MM.1S (cell line): ENCODE data around the gene GRHPR.

Source experiments
- DNase-seq: peaks from one replicate; pipeline ENCODE4 v3.0.0-alpha.2; 2015
- H2AFZ ChIP-seq: fragments of 300-600 bp; sonication (generic); 2 replicates; pipeline ENCODE4 v1.6.0; 2016; ENCODE audit warnings: antibody characterized with exemption, low read length
- H3F3A ChIP-seq: fragments of 300-600 bp; sonication (generic); 2 replicates; pipeline ENCODE4 v1.6.1; 2016; ENCODE audit warnings: mild to moderate bottlenecking, antibody characterized with exemption, low read length, moderate library complexity, mixed read lengths; ENCODE audit not compliant: insufficient read depth
- H3K27ac ChIP-seq: fragments of 300-600 bp; sonication (generic); 2 replicates; pipeline ENCODE4 v1.5.1; 2016; ENCODE audit warnings: mild to moderate bottlenecking, low read length
- H3K27me3 ChIP-seq: fragments of 300-600 bp; sonication (generic); replicated peaks from 2 replicates; pipeline ENCODE4 v1.6.0; 2016; ENCODE audit warnings: low read length; ENCODE audit not compliant: insufficient read depth
- H3K36me3 ChIP-seq: fragments of 300-600 bp; sonication (generic); replicated peaks from 2 replicates; pipeline ENCODE4 v1.6.1; 2016; ENCODE audit warnings: mild to moderate bottlenecking, low read length, mixed read lengths; ENCODE audit not compliant: insufficient read depth
- H3K4me1 ChIP-seq: fragments of 300-600 bp; sonication (generic); 2 replicates; pipeline ENCODE4 v1.6.1; 2016; ENCODE audit warnings: low read length, mixed read lengths
- H3K4me2 ChIP-seq: fragments of 300-600 bp; sonication (generic); 2 replicates; pipeline ENCODE4 v1.6.0; 2016; ENCODE audit warnings: low read depth, low read length
- H3K4me3 ChIP-seq: fragments of 300-600 bp; sonication (generic); 2 replicates; pipeline ENCODE4 v1.5.1; 2016; ENCODE audit warnings: low read length, mixed read lengths
- H3K79me2 ChIP-seq: fragments of 300-600 bp; sonication (generic); 2 replicates; pipeline ENCODE4 v1.6.1; 2016; ENCODE audit warnings: mixed run types, low read length, mixed read lengths
- H3K9ac ChIP-seq: fragments of 300-600 bp; sonication (generic); 2 replicates; pipeline ENCODE4 v1.6.1; 2016; ENCODE audit warnings: low read length, mixed read lengths
- H3K9me2 ChIP-seq: fragments of 300-600 bp; sonication (generic); replicated peaks from 2 replicates; pipeline ENCODE4 v1.6.1; 2016; ENCODE audit warnings: mild to moderate bottlenecking, low read length, mixed read lengths; ENCODE audit not compliant: insufficient read depth
- H3K9me3 ChIP-seq: fragments of 300-600 bp; sonication (generic); replicated peaks from 2 replicates; pipeline ENCODE4 v1.6.1; 2016; ENCODE audit warnings: mild to moderate bottlenecking, low read length, mixed read lengths; ENCODE audit not compliant: insufficient read depth
- H4K20me1 ChIP-seq: fragments of 300-600 bp; sonication (generic); 2 replicates; pipeline ENCODE4 v1.6.1; 2016; ENCODE audit warnings: mild to moderate bottlenecking, low read length, moderate library complexity, mixed read lengths; ENCODE audit not compliant: insufficient read depth
- EZH2 ChIP-seq: fragments of 300-600 bp; sonication (generic); optimal IDR thresholded peaks from 2 replicates; pipeline ENCODE3; 2017; ENCODE audit warnings: low read depth, mild to moderate bottlenecking, antibody characterized with exemption, low read length, mixed read lengths
- EZH2phosphoT487 ChIP-seq: fragments of 300-600 bp; sonication (generic); IDR thresholded peaks from 2 replicates; pipeline ENCODE4 v1.6.1; 2018; ENCODE audit warnings: antibody characterized with exemption, low read length
- TF ChIP-seq, protein P1 (sequence below): fragments of 300-600 bp; sonication (generic); IDR thresholded peaks from 2 replicates; pipeline ENCODE4 v1.5.1; 2016; ENCODE audit warnings: antibody characterized with exemption, low read length, mixed read lengths

Gene GRHPR

DNA sequence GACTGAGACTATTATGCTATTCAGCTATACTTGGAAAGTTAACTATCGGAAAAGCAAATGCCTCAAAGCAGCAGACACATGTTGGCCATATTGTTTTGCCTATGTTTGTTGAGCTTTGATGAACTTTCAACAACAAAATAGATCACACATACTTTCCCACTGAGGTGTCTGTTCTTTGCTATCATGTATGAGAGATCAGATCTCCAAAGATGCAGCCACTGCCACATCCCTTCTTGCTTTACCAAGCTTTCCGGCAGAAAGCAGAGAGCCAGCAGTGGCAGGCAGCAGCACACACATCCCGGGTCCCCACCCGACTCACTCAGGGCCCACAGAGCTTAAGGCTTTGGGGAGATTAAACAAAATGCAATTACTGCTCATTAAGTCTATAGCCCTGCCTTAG, 23.9 kb downstream of the GRHPR start:
- Histone ChIP-seq H3K9me3 (no peaks in the 10 kb centered on the region), H3K9me2 (no peaks in the 10 kb centered on the region), H3K27ac (no peak overlapping the region), H3K9ac (no peak overlapping the region), H3K4me1 (peaks cover 15% of the 10 kb centered on the region), H3K4me2 (no peak overlapping the region), H4K20me1 (no peaks in the 10 kb centered on the region), H3K27me3 (no peaks in the 10 kb centered on the region), H3K4me3 (no peak overlapping the region), H3K36me3 (no peaks in the 10 kb centered on the region), H3F3A (no peaks in the 10 kb centered on the region), H2AFZ (no peak overlapping the region), H3K79me2 (peaks cover 34% of the 10 kb centered on the region)
- DNase-seq, result no peak
- TF ChIP-seq EZH2phosphoT487 (no peak), EZH2 (no peak)
- TF ChIP-seq, protein P1, sequence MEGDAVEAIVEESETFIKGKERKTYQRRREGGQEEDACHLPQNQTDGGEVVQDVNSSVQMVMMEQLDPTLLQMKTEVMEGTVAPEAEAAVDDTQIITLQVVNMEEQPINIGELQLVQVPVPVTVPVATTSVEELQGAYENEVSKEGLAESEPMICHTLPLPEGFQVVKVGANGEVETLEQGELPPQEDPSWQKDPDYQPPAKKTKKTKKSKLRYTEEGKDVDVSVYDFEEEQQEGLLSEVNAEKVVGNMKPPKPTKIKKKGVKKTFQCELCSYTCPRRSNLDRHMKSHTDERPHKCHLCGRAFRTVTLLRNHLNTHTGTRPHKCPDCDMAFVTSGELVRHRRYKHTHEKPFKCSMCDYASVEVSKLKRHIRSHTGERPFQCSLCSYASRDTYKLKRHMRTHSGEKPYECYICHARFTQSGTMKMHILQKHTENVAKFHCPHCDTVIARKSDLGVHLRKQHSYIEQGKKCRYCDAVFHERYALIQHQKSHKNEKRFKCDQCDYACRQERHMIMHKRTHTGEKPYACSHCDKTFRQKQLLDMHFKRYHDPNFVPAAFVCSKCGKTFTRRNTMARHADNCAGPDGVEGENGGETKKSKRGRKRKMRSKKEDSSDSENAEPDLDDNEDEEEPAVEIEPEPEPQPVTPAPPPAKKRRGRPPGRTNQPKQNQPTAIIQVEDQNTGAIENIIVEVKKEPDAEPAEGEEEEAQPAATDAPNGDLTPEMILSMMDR, result no peak

DNA sequence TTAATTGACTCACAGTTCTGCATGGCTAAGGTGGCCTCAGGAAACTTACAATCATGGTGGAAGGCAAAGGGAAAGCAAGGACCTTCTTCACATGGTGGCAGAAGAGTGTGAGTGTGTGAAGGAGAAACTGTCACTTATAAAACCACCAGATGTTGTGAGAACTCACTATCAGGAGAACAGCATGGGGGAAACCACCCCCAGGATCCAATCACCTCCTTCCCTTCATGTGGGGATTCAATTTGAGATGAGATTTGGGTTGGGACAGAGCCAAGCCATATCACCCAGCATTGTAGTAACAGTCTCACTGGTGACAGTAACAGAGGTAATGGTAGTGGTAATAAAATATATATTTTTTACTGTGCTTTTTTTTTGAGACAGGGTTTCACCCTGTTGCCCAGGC, 24.6 kb downstream of the GRHPR start:
- Histone ChIP-seq H3K4me1 (peaks cover 13% of the 10 kb centered on the region), H2AFZ (no peak overlapping the region), H4K20me1 (no peaks in the 10 kb centered on the region), H3K9me3 (no peaks in the 10 kb centered on the region), H3K36me3 (no peaks in the 10 kb centered on the region), H3K4me3 (no peak overlapping the region), H3K9ac (no peak overlapping the region), H3K9me2 (no peaks in the 10 kb centered on the region), H3K79me2 (peaks cover 41% of the 10 kb centered on the region), H3K4me2 (no peak overlapping the region), H3K27me3 (no peaks in the 10 kb centered on the region), H3K27ac (no peak overlapping the region), H3F3A (no peaks in the 10 kb centered on the region)
- DNase-seq, result no peak
- TF ChIP-seq EZH2 (no peak), EZH2phosphoT487 (no peak)
- TF ChIP-seq, protein P1, result no peak

DNA sequence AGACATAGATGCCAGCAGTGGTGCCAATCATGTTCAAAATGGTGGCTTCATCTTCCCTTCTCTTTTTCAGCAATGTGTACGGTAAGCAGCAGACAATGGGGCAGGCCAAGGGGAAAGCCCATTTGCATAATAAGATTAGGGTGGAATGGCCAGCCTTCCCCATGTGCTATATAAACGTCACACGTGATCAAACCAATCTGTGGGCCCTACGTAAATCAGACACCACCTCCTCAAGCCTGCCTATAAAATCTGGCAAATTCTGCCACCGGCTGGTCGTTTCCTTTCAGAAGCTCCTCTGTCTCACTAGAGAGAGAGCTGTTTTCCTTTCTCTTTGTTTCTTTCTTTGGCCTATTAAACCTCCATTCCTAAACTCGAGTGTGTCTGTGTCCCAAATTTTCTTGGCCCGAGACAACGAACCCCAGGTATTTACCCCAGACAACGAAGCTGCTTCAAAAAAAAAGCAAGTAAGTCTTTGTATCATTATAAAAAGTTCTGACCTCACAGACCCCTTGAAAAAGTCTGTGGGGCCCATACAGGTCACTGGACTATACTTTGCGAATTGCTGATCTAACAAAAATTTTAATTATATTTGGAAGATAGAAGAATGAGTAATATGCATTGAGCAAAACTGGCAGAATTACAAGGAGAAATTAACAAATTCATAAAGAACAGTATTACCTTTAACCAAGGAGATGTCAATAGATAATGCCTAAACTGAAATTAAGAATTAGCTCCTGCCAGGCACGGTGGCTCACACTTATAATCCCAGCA, 27.6 kb downstream of the GRHPR start:
- Histone ChIP-seq H3K9me2 (no peaks in the 10 kb centered on the region), H4K20me1 (no peaks in the 10 kb centered on the region; the same call in 1 of the 2 replicates), H3F3A (no peaks in the 10 kb centered on the region), H3K4me2 (no peak overlapping the region), H3K4me1 (peaks cover 6% of the 10 kb centered on the region), H2AFZ (no peak overlapping the region), H3K79me2 (peaks cover 62% of the 10 kb centered on the region), H3K27ac (no peak overlapping the region), H3K27me3 (no peaks in the 10 kb centered on the region), H3K4me3 (no peak overlapping the region), H3K36me3 (no peaks in the 10 kb centered on the region), H3K9ac (no peak overlapping the region), H3K9me3 (no peaks in the 10 kb centered on the region)
- TF ChIP-seq, protein P1, result no peak
- TF ChIP-seq EZH2phosphoT487, result no peak
- no peak for TF ChIP-seq EZH2
- no peak for DNase-seq
